Renal pelvis (tissue), 12 donors: ENCODE data around the gene TAAR9. TPM values are rescaled to one million over a fixed set of nuclear protein-coding genes. Genes with fewer than 3 reads are reported as not detected.

ENCODE experiments used
- DNase-seq: peaks from one replicate; pipeline ENCODE4 v3.0.0-alpha.2; 2013
- long read RNA-seq, 16 experiments: transcript quantifications; one replicate each; lab custom pipeline, GENCODE V29; 2026
- polyA plus RNA-seq, 3 donors: library from polyadenylated mRNA; unstranded; fragments of 120-200 nt; gene quantifications; one replicate each; pipeline ENCODE4 v1.2.1, GENCODE V29; 2013; ENCODE audit not compliant: insufficient read length in 3 of 3

The TAAR9 gene
- not detected for polyA plus RNA-seq
- long read RNA-seq, donor 1: 0 reads
- long read RNA-seq, donor 2: 0 reads
- long read RNA-seq, donor 3: 0 reads
- long read RNA-seq, donor 4, partial matches to known transcripts: 0 of 1 reads
- long read RNA-seq, donor 4, other reads (novel, unspliced or antisense): 0 of 1 reads
- long read RNA-seq, donor 5: 0 reads
- long read RNA-seq, donor 6: 0 reads
- long read RNA-seq, donor 7, partial matches to known transcripts: 0 of 1 reads
- long read RNA-seq, donor 7, other reads (novel, unspliced or antisense): 0 of 1 reads
- long read RNA-seq, donor 8: 0 reads
- long read RNA-seq, donor 9: 0 reads
- long read RNA-seq, donor 10: 0 reads
- long read RNA-seq, donor 11: 0 reads
- long read RNA-seq, donor 12: 0 reads
- long read RNA-seq, donor 13: 0 reads
- long read RNA-seq, donor 14: 0 reads
- long read RNA-seq, donor 15: 0 reads
- long read RNA-seq, donor 16: 0 reads

DNA sequence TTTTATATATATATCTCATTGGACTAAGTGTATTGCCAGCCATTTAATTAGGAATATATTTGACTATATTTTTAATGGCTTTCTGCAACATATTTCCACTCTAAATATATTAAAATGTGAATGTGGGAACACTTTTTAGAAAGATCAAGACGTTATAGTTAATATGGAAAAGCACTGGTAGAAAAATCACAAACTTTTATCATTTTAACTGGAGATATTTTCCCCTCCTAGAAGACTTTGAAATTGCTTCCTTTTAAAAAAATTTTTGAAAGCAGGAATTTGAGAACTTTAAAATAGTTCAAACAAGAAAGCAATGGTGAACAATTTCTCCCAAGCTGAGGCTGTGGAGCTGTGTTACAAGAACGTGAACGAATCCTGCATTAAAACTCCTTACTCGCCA, at the start of gene TAAR9:
TSS of gene TAAR9 (plus strand) at position 301 of the 400 bp plus-strand sequence. CDS start at position 314, 13 bp downstream.
- no peak for DNase-seq

GRCh38 chr6:132489376-132489775, 48.7 kb upstream of the TAAR9 start:
- DNase-seq: no peak

GRCh38 chr6:132490024-132490423, 48.1 kb upstream of the TAAR9 start:
- DNase-seq: no peak

GRCh38 chr6:132490478-132491204, 47.4 kb upstream of the TAAR9 start:
- DNase-seq: no peak

- no peak for DNase-seq
Measured at GRCh38 chr6:132491303-132491702, 46.8 kb upstream of the TAAR9 start.

DNA sequence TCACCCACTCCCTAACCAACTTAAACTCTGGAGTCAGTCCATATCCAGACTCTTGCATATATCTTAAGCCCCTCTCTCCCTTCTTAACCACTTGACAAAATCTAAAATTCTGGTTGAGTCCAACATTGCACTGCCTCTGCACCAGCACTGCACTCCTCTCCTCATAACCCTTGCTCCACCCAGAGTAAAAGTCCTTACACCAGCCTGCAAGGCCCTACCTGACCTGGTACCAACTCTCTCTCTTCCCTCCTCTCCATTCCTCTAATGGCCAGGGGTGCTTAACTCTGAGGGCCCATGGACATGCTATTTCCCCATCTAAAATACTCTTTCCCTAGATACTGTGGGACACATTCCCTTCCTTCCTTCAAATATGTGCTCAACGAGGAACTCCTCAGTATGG, 46.2 kb upstream of the TAAR9 start:
- DNase-seq: no peak

DNA sequence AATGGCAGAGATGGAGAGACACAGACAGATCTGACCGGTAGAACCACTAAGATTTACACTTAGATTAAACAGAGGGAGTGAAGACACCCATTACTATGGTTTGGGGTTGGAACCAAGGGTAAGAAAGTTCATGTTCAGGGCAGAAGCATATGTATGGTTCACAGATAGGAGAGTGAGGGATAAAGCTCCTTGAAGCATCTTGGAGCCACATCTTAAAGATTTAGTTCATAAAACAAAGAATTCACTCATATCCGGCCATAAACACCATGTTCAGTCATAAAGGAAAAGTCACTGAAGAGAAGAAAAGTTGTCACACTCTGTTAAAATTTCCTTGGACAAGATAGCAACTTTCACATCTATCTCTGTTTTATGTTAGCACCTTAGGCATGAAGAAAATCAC, 43.1 kb upstream of the TAAR9 start:
- DNase-seq: no peak

DNA sequence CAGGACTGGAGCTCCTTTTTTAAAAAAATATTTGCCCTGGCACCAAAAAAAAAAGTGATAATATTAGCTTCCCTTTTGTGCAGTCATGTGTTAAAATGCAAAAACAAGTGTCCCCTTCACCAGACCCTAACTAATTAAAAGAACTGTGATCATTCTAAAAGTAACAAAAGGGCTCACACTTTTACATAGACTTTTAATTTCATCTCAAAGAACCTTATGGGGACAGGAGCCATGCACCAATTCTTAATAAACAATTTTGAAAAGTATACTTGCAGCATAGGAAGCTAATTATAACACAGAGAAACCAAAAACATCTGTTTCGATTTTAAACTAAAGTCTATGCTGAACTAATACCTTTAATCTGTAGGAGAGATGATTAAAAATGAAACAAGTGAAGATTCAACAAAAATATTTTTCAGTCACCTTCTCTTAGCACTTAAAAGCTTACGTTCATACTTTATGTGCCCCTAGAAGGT, 42.4 kb upstream of the TAAR9 start:
- DNase-seq: no peak

DNA sequence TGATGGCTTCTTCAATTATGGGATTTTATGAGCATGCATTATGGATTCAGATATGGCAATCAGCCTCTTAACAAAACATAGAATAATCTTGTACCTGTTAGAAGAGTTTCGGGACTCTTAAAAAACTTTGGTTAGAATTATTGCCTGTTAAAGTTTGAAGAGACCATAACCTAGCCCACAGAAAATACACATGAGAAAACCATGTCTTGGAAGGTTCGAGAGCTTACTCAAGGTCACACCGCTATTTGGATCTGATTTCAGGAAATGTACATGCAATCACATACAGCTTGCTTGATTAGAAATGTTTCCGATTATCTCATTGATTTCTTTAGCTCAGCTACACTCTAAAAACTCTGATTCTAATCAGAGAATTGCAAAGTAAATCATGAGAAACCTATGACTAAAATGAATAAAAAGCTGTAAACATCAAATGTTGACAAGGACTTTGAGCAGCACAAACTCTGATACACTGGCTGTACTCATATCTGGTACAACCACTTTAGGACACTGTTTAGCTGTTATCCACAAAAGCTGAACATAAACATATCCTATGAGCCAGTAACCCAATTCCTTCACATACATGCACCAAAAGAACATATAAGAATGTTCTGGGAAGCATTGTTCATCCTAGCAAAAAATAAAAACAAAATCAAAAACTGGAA, 41.4 kb upstream of the TAAR9 start:
- no peak for DNase-seq

DNA sequence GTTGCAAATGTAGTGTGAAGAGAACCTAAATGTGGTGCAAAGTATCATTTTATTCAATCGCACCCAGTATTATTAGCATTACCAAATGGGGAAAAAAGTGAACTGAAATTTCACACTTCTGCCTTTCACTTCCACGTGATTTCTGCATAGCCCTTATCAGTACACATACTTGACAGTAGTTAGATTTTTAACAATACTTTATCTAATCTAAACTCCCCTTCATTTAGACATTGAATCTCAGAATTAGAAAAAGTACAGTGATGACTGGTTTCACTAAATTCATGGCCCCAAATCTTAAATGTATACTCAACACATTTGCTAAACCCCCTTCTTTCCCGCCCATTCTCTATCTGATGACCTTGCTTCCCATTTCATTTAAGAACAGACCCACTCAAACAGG, 39.4 kb upstream of the TAAR9 start:
- DNase-seq: no peak

DNA sequence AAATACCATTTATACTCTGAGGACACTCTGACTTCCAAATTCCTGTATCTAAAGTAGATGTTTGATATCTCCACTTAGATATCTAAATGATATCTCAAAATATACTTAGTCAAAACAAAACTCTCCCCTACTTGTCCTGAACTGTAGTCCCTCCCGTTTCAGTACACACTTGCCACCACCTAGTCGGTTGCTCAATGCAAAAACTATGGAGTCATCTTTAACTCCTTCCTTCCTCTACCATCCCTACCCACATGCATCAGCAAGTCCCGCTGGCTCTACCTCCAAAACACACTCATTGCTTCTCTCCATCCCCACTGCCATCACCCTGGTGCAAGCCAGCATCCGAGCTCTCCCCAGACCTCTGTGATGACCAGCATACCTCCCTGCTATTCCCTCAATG, 38.3 kb upstream of the TAAR9 start:
- no peak for DNase-seq

DNA sequence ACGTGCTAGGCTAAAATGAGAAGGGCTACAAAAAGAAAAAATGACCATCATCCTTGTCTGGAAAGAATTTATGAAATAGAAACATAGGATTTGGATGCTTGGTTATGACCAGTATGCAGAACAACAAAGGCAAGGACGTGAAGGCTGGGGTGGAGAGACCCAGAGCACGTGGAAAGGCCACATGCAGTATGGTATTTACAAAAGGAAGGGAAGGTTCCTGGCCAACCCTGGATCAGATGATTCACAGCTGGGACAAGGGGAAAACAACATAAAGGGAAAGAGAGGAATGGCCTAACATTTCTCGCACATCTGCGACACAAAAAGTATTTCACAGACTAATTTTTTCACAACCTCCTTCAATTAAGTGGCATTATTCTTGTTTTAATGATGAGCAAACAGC, 33.3 kb upstream of the TAAR9 start:
- DNase-seq: no peak

DNA sequence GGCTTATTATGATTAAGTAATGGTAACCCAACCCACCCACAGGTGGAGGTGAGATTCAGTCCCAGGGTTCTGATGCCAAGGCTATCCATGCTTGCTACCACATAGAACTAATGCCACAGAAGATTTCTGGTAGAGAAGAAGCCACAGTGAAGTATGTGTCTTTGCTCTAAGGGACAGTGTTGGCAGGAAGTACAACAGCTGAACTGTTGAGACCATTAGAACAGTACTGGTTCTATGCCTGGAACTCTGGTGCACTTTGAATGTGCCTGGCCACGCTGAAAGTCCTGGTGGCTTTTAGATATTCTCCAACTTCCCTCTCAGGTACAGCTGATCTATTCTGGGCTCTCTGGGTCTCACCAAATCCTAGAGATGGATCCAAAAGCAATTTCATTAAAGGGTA, 32.9 kb upstream of the TAAR9 start:
- no peak for DNase-seq

DNA sequence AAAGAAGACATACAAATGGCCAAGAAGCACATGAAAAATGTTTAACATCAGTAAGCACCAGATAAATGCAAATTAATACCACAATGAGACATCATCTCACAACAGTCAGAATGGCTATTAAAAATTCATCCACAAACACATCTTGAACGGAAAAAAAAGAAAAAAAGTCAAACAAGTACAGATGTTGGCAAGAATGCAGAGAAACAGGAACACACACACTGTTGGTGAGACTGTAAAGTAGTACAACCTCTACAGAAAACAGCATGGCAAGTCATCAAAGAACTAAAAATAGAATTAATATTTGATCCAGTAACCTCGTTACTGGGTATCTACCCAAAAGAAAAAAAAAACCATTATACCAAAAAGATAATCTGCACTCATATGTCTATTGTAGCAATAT, 31.6 kb upstream of the TAAR9 start:
- DNase-seq: no peak

- no peak for DNase-seq
Measured at GRCh38 chr6:132506869-132507808, 30.9 kb upstream of the TAAR9 start.

- no peak for DNase-seq
Measured at GRCh38 chr6:132511210-132511830, 26.8 kb upstream of the TAAR9 start.

- no peak for DNase-seq
Measured at GRCh38 chr6:132511831-132512220, 26.3 kb upstream of the TAAR9 start.

GRCh38 chr6:132512342-132512637, 25.8 kb upstream of the TAAR9 start:
- no peak for DNase-seq

- peak; percentile 91 for DNase-seq
Measured at GRCh38 chr6:132512638-132513632, 25.1 kb upstream of the TAAR9 start, which contains the start of gene STX7. STX7 (minus strand) TSS chr6:132513116; CDS start chr6:132503530, 9,586 bp downstream.
